HepG2 (cell line): Measurements from ENCODE around the gene SOCS1. TPM values are rescaled to one million over a fixed set of nuclear protein-coding genes. Genes with fewer than 3 reads are reported as not detected.

Experiments
- ATAC-seq: fragments of 200-7000 bp; cut with Tn5 transposase; 3 replicates; pipeline ENCODE4 v1.9.1; 2020; ENCODE audit warnings: mild to moderate bottlenecking, moderate library complexity
- BruUV-seq: library from RNA; stranded (reverse); fragments of 400-500 nt; replicated peaks from 2 replicates; lab custom pipeline; 2021; lab: Mats Ljungman, UMichigan
- CTCF ChIA-PET: fragments of 300-600 bp; formaldehyde crosslinking; extraction: SDS; loops from one replicate; lab custom pipeline; 2021; ENCODE audit warnings: low total read pairs, inconsistent platforms, low intra/inter-chr PET ratio; lab: Yijun Ruan, JAX
- POLR2A ChIA-PET: fragments of 350-600 bp; sonication (Branson Sonifier 250); formaldehyde crosslinking; loops from one replicate; lab custom pipeline; 2020; ENCODE audit warnings: antibody characterized with exemption, inconsistent platforms; lab: Yijun Ruan, JAX
- DNase-seq: peaks from one replicate; pipeline ENCODE4 v3.0.0-alpha.2; 2015; ENCODE audit warnings: low spot score
- FAIRE-seq: peaks from 3 replicates; lab custom pipeline; 2011; peaks lifted over from hg19 to GRCh38; lab: Jason Lieb, UNC
- H2AFZ ChIP-seq: one replicate; pipeline ENCODE4 v1.6.1; 2011; ENCODE audit warnings: low read length, inconsistent platforms
- H3K27ac ChIP-seq: fragments of 300-600 bp; 3 replicates; pipeline ENCODE4 v1.8.0; 2011; ENCODE audit warnings: mixed run types, mild to moderate bottlenecking, mixed read lengths, low read length, inconsistent platforms; ENCODE audit not compliant: insufficient read depth; ENCODE audit errors: extremely low read length
- H3K27me3 ChIP-seq, 2 experiments: fragments of 200-600 bp in 1 of 2; 2 replicates in 1 of 2; 3 replicates in 1 of 2; pipeline versions ENCODE4 v1.6.0 to v1.8.0; 2011; ENCODE audit warnings: low read length in 2 of 2, mild to moderate bottlenecking in 2 of 2, moderate library complexity in 2 of 2, inconsistent platforms in 1 of 2; ENCODE audit not compliant: insufficient read depth in 2 of 2, control insufficient read depth in 1 of 2
- H3K36me3 ChIP-seq, 2 experiments: fragments of 200-600 bp in 1 of 2; replicated peaks in 1 of 2; 2 replicates in 1 of 2; 3 replicates in 1 of 2; pipeline versions ENCODE4 v1.5.1 to v1.8.0; 2011; ENCODE audit warnings: low read length in 2 of 2, inconsistent platforms in 1 of 2; ENCODE audit not compliant: insufficient read depth in 2 of 2, control insufficient read depth in 1 of 2
- H3K4me1 ChIP-seq: 2 replicates; pipeline ENCODE4 v1.5.1; 2012; ENCODE audit warnings: low read length, inconsistent platforms; ENCODE audit not compliant: insufficient read depth
- H3K4me2 ChIP-seq: 2 replicates; pipeline ENCODE4 v1.6.0; 2011; ENCODE audit warnings: low read depth, low read length, inconsistent platforms
- H3K4me3 ChIP-seq, 3 experiments: fragments of 200-600 bp in 1 of 3; sonication (generic), shearing (Covaris generic) in 1 of 3; replicated peaks in 1 of 3; 2 replicates each; pipeline ENCODE4 v1.5.1; 2011 to 2016; ENCODE audit warnings: low read length in 3 of 3, inconsistent platforms in 2 of 3, low read depth in 2 of 3, mild to moderate bottlenecking in 2 of 3, control low read depth in 1 of 3, mixed read lengths in 1 of 3; ENCODE audit not compliant: insufficient read depth in 1 of 3
- H3K79me2 ChIP-seq: one replicate; pipeline ENCODE4 v1.6.1; 2011; ENCODE audit warnings: low read length, inconsistent platforms; ENCODE audit not compliant: insufficient read depth
- H3K9ac ChIP-seq: 2 replicates; pipeline ENCODE4 v1.6.0; 2011; ENCODE audit warnings: mild to moderate bottlenecking, low read depth, low read length, inconsistent platforms; ENCODE audit not compliant: insufficient read depth
- H3K9me3 ChIP-seq: 2 replicates; pipeline ENCODE4 v1.5.1; 2012; ENCODE audit warnings: mild to moderate bottlenecking, low read length
- H4K20me1 ChIP-seq: 2 replicates; pipeline ENCODE4 v1.6.0; 2011; ENCODE audit warnings: inconsistent platforms, mild to moderate bottlenecking, low read length, moderate library complexity; ENCODE audit not compliant: insufficient read depth
- FOXC1 ChIP-seq: sonication (generic); formaldehyde crosslinking; IDR thresholded peaks from 2 replicates; pipeline ENCODE4 v1.8.0; 2022; ENCODE audit warnings: mild to moderate bottlenecking, missing genetic modification reagents, borderline replicate concordance
- GATAD2A ChIP-seq: IDR thresholded peaks from 2 replicates; pipeline ENCODE4 v1.6.1; 2016
- HDAC2 ChIP-seq: sonication (generic); formaldehyde crosslinking; IDR thresholded peaks from 2 replicates; pipeline ENCODE4 v1.4.0; 2020; ENCODE audit warnings: missing genetic modification reagents
- HES4 ChIP-seq: sonication (generic); formaldehyde crosslinking; IDR thresholded peaks from 2 replicates; pipeline ENCODE4 v1.9.0; 2021; ENCODE audit warnings: mild to moderate bottlenecking, missing genetic modification reagents, borderline replicate concordance
- MEF2D ChIP-seq: sonication (generic); formaldehyde crosslinking; IDR thresholded peaks from 2 replicates; pipeline ENCODE4 v1.5.1; 2020; ENCODE audit warnings: mild to moderate bottlenecking, missing genetic modification reagents
- REST ChIP-seq, 2 experiments: IDR thresholded peaks; 2 replicates each; pipeline ENCODE4 v1.6.1; 2011 to 2012; ENCODE audit warnings: low read length in 2 of 2, borderline replicate concordance in 1 of 2, low read depth in 1 of 2, mild to moderate bottlenecking in 1 of 2, moderate library complexity in 1 of 2
- RXRB ChIP-seq: IDR thresholded peaks from 2 replicates; pipeline ENCODE4 v1.6.1; 2016; ENCODE audit warnings: borderline replicate concordance, missing genetic modification reagents, missing compliant biosample characterization
- SMAD3 ChIP-seq: sonication (generic); formaldehyde crosslinking; IDR thresholded peaks from 2 replicates; pipeline ENCODE4 v1.4.0; 2020; ENCODE audit warnings: missing genetic modification reagents
- TARDBP ChIP-seq: sonication (generic); formaldehyde crosslinking; IDR thresholded peaks from 2 replicates; pipeline ENCODE4 v1.8.0; 2022; ENCODE audit warnings: mild to moderate bottlenecking, missing genetic modification reagents
- WIZ ChIP-seq: sonication (generic); formaldehyde crosslinking; IDR thresholded peaks from 2 replicates; pipeline ENCODE4 v1.5.1; 2020; ENCODE audit warnings: mild to moderate bottlenecking, missing genetic modification reagents
- ZMAT3 ChIP-seq: sonication (generic); formaldehyde crosslinking; conservative IDR thresholded peaks from 2 replicates; pipeline ENCODE4 v1.7.0; 2021; ENCODE audit warnings: missing genetic modification reagents
- ZNF12 ChIP-seq: sonication (generic); formaldehyde crosslinking; IDR thresholded peaks from 2 replicates; pipeline ENCODE4 v1.5.0; 2020; ENCODE audit warnings: missing genetic modification reagents
- ZNF17 ChIP-seq: sonication (generic); formaldehyde crosslinking; IDR thresholded peaks from 2 replicates; pipeline ENCODE4 v1.5.0; 2020; ENCODE audit warnings: mild to moderate bottlenecking, missing genetic modification reagents
- ZNF567 ChIP-seq: sonication (generic); formaldehyde crosslinking; IDR thresholded peaks from 2 replicates; pipeline ENCODE4 v1.8.1; 2023; ENCODE audit warnings: mild to moderate bottlenecking, missing genetic modification reagents, borderline replicate concordance
- ZNF772 ChIP-seq: sonication (generic); formaldehyde crosslinking; IDR thresholded peaks from 2 replicates; pipeline ENCODE4 v1.5.0; 2020; ENCODE audit warnings: mild to moderate bottlenecking, missing genetic modification reagents
- WGBS: methylation state at CpG from one replicate; pipeline ENCODE4 v1.1.6; 2017; ENCODE audit warnings: low lambda C conversion rate; 5-methylcytosine and 5-hydroxymethylcytosine counted together
- in situ Hi-C: cut with HindIII; loops from 2 replicates; pipeline ENCODE4 v1.10.0; 2017; ENCODE audit warnings: low pct_unique_long_range_greater_than_20kb; ENCODE audit not compliant: extremely low pct_ligation_motif_present
- intact Hi-C: fragments of 100-400 bp; cut with micrococcal nuclease; formaldehyde crosslinking; loops from one replicate; pipeline ENCODE4 v1.10.0; 2022; ENCODE audit not compliant: unreplicated experiment
- polyA plus RNA-seq, 8 experiments: library from polyadenylated mRNA; depleted of rRNA in 3 of 8; stranded (reverse) in 7 of 8; unstranded in 1 of 8; fragments of >200 nt; fragmentation: Illumina TruSeq in 4 of 8; extraction: Trizol in 4 of 8; gene quantifications; 2 replicates each; pipeline versions ENCODE4 v1.2.1 to v1.2.3, GENCODE V29; 2011 to 2016; ENCODE audit warnings: low read depth in 4 of 8, missing spikeins in 1 of 8, mixed read lengths in 1 of 8; ENCODE audit not compliant: insufficient read depth in 1 of 8
- total RNA-seq, 5 experiments: library from RNA; depleted of rRNA; stranded (reverse); fragments of >200 nt; fragmentation: Illumina TruSeq; extraction: Trizol; gene quantifications; 2 replicates each; pipeline ENCODE4 v1.2.3, GENCODE V29; 2016; ENCODE audit warnings: low read depth in 1 of 5

Gene SOCS1
- total and polyA plus RNA-seq, 2 of the 13 experiments (the other 11 are each of a cell fraction or from before 2014, with no cell fraction given), result 5.3 to 6.3 TPM

GRCh38 chr16:11285842-11286241, 29.8 kb upstream of the SOCS1 start:
- in situ Hi-C loops (no loop called here), intact Hi-C loops (no loop called here)
- Histone ChIP-seq H3K27ac (no peak overlapping the region), H4K20me1 (no peaks in the 10 kb centered on the region), H3K27me3 (no peaks in the 10 kb centered on the region), H3K4me3 (no peak overlapping the region), H3K4me1 (peaks cover 90% of the 10 kb centered on the region), H3K79me2 (no peaks in the 10 kb centered on the region), H3K9me3 (no peaks in the 10 kb centered on the region), H2AFZ (no peak overlapping the region), H3K4me2 (no peak overlapping the region), H3K36me3 (no peaks in the 10 kb centered on the region), H3K9ac (no peak overlapping the region)
- no TSS peak for BruUV-seq
- TF ChIP-seq TARDBP (CRISPR knock-in tag) (no peak), ZNF567 (CRISPR knock-in tag) (no peak), REST (IDR thresholded peaks at IDR 0.05; ENCODE audit: borderline replicate concordance in 1 of 2, low read depth in 1 of 2, low read length in 2 of 2) (peak in 1 of 2 experiments; percentile 62; a peak in 2 of 4 replicates)
- ChIA-PET CTCF (no interaction called here), POLR2A (interaction anchor here (1.1 to 3.8 kb wide), 2 partner anchors 13 to 30 kb away, joined by 3 to 30 read pairs; partner anchors contain the start of gene SOCS1)
- FAIRE-seq (no peak), ATAC-seq (no peak), DNase-seq (no peak)
- WGBS, result 84% methylated on average over 2 of the region's 2 CpGs

- H3K79me2 ChIP-seq, result no peaks in the 10 kb centered on the region
- FAIRE-seq, result no peak
- no peak overlapping the region for H3K4me3 ChIP-seq
- H3K9ac ChIP-seq, result peak overlapping the region; percentile 25; the same call in 1 of the 2 replicates
- 36% methylated on average over 4 of the region's 4 CpGs for WGBS
- peak overlapping the region; percentile 52 for H3K27ac ChIP-seq
- ATAC-seq, result peak; percentile 45
- peak; percentile 69 for DNase-seq
- no peaks in the 10 kb centered on the region for H3K36me3 ChIP-seq
- H3K27me3 ChIP-seq, result no peaks in the 10 kb centered on the region
- in situ Hi-C loops (no loop called here), intact Hi-C loops (no loop called here)
- peaks cover 91% of the 10 kb centered on the region for H3K4me1 ChIP-seq
- no TSS peak for BruUV-seq
- H3K4me2 ChIP-seq, result peak overlapping the region; percentile 36
- peak overlapping the region; percentile 25 for H2AFZ ChIP-seq
- ChIA-PET POLR2A (interaction anchor here (0.7 to 3.8 kb wide), 11 partner anchors 9 to 88 kb away, joined by 3 to 30 read pairs (median 7); partner anchors contain the start of genes PRM3 and SOCS1), CTCF (no interaction called here)
- H3K9me3 ChIP-seq, result no peaks in the 10 kb centered on the region
- no peaks in the 10 kb centered on the region for H4K20me1 ChIP-seq
- TF ChIP-seq ZMAT3 (CRISPR knock-in tag), result 0 out of 2 replicates have a peak, but pooled peaks have one; percentile 41
- TF ChIP-seq HDAC2, result peak; percentile 66; the same call in 1 of the 2 replicates
- no peak for TF ChIP-seq HES4 (CRISPR knock-in tag)
- peak; percentile 52; the same call in 1 of the 2 replicates for TF ChIP-seq SMAD3 (CRISPR knock-in tag)
- TF ChIP-seq FOXC1, result peak; percentile 55; the same call in 1 of the 2 replicates
- 0 out of 2 replicates have a peak, but pooled peaks have one; percentile 30 for TF ChIP-seq ZNF12 (CRISPR knock-in tag)
- TF ChIP-seq GATAD2A, result peak; percentile 69
- no peak for TF ChIP-seq ZNF17
- peak; percentile 51 for TF ChIP-seq RXRB (CRISPR knock-in tag)
- no peak for TF ChIP-seq ZNF772 (CRISPR knock-in tag)
- 0 out of 2 replicates have a peak, but pooled peaks have one; percentile 57 for TF ChIP-seq MEF2D
- TF ChIP-seq WIZ (CRISPR knock-in tag), result 0 out of 2 replicates have a peak, but pooled peaks have one; percentile 5
These were observed 27.8 kb upstream of the SOCS1 start for GRCh38 chr16:11283820-11284248.
